ENCODE measurements around the gene ERICH4. TPM values are rescaled to one million over a fixed set of nuclear protein-coding genes. Genes with fewer than 3 reads are reported as not detected.
"Not testable (repeated sequence)": the region's sequence is repeated elsewhere in the genome, so short reads cannot be mapped to it uniquely, and the experiment has no call there.

The ERICH4 gene, protein sequence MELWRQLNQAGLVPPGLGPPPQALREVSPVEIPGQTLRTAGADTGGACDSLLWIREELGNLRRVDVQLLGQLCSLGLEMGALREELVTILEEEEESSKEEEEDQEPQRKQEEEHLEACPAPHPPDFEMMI
- total RNA-seq: not detected
- long read RNA-seq: 0 reads

DNA sequence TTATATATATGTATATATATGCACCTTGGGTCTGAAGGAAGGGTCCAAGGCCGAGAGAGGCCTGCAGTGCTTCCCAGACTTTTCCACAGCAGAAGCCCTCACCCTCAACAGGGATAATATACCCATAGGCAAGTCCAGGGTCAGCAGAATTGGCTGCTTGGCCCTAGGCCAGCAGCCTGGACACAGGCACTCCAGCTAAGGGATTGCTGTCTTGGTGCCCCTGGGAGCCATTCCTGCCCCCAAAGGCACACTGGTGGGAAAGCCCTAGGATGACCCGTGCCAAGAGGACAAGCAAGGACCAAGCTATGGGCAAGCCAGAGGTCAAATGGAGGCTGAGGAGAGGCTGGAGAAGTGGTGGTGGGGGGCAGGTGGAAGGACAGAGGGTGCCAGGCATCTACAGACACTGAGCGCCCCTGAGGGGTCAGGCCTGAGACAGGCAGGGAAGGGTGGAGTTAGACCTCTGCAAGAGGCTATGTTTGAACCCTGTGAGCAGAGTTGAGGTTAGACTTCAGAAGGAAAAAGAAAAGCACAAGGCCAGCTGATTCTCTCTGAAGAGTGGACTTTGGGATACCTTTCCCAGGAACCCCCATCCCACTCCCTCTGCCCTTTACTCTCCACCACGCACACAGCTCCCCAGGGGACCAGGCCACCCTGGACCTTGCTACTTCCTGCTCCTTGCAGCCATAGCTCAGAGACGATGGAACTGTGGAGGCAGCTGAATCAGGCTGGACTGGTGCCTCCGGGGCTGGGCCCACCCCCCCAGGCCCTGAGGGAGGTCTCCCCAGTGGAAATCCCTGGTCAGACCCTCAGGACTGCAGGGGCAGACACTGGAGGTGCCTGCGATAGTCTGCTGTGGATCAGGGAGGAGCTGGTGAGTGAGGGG is at the start of gene ERICH4:
Gene ERICH4 (plus strand): TSS at position 684 of the 883 bp plus-strand sequence. CDS start 14 bp downstream, at position 698.
- DNase-seq: no peak
- intact Hi-C loops (cut with DNase I, micrococcal nuclease): no loop called here
- no peak for ATAC-seq

DNA sequence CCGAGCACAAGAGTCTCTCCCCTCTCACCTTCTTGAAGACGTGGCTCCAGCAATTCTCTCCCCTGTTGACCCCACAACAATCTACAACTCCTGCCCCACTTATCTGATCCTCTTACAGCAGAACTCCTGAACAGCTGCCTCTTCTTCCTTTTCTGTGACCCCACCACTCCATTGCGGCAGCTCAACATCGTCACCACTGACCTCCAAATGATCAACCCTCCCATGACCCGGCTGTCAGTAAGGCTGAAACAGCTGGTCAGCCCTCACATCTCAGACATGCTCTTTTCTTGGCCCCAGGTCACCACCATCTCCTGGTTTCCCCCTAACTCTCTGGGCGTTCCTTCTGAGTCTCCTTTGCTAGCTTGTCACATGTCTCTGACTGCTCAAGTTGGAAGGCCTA is 47.6 kb upstream of the ERICH4 start:
- DNase-seq (no peak), ATAC-seq (no peak)
- intact Hi-C loops (cut with DNase I, micrococcal nuclease): no loop called here

DNA sequence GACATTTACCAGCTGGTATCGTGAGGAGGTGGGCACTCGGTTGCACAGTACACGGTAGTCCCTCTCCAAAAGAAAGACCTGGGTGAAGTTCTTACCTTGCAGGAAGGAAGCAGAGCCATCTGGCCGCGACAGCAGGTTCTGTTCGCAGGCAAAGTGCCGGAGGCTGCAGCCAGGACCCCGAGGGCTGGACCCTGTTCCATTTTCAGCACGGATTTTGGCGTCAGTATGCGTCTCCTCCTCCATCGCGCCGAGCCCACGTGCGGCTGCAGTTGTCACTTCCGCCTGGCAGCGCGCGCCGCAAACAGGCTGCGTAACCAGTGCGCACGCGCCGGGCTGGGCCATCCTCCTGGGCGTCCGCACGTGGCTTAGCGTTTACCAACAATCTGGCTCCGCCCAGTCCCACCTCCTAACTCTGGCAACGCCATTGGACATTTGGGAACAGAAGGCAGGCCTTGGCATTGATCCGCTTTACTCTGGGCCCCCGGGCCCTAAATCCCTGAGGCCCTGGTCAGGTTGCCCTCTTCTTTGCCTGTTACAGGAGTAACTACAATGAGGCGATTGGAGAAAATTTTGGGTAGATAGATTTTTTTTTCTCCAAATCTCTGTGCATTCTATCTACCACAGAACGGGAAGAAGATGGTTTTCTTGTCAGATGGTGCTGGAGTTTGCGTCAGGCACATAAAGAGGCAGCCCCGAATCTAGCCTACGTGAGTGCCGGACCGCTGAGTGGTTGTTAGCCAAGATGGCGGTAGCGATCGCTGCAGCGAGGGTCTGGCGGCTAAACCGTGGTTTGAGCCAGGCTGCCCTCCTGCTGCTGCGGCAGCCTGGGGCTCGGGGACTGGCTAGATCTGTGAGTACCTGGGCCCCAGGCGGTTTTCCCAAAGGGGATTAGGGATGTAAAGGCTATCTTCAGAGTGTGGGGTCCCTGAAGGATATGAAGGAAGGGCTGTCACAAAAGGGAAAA is 45.6 kb upstream of the ERICH4 start, which contains the start of the genes BCKDHA and EXOSC5:
Gene BCKDHA (plus strand): TSS at position 733 of the 964 bp plus-strand sequence. CDS start 10 bp downstream, at position 743.
Gene EXOSC5 (minus strand): TSS at position 274 of the 964 bp plus-strand sequence. CDS start 31 bp downstream, at position 243.
- intact Hi-C loops (cut with DNase I, micrococcal nuclease): no loop called here
- ATAC-seq (peak; percentile 99), DNase-seq (peak; percentile 100)

DNA sequence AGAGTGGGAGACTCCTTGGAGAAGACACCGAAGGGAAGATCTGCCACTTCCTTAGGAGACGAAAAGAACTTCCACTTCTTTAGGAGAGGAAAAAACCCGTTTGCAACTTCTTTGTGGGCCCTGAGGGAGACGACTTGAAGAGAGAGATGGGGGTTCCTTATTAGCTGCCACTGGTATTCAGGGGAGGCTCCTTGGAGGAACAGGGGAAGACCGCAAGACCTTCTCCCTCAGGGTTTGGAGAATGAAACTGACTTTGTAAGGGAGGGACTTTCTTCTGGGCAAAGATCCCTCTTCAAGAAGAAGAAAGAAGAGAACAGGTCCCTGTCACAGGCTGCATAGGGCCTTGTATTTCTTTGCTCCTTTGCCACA is 44.9 kb upstream of the ERICH4 start:
- intact Hi-C loops (cut with DNase I, micrococcal nuclease): no loop called here
- DNase-seq (no peak), ATAC-seq (no peak)

DNA sequence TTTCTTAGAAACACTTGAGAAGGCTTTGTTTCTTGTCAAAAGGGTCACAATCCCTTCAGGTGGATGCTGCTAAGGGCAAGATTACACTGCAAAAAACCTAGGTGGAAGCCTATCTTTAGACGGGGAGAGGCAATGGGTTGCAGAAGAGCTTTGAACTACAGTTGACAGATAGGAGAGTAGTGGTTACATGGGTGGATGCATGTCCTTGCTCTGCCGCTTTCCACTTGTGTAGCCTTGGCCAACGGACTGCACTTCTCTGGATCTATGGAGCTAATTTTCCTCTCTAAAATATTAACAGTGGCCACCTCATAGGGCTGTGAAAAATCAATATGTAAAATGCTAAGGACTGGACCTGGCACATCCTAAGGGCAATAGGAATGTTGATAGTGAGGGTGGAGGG is 44.4 kb upstream of the ERICH4 start:
- DNase-seq (no peak), ATAC-seq (no peak)
- intact Hi-C loops (cut with DNase I, micrococcal nuclease): no loop called here

DNA sequence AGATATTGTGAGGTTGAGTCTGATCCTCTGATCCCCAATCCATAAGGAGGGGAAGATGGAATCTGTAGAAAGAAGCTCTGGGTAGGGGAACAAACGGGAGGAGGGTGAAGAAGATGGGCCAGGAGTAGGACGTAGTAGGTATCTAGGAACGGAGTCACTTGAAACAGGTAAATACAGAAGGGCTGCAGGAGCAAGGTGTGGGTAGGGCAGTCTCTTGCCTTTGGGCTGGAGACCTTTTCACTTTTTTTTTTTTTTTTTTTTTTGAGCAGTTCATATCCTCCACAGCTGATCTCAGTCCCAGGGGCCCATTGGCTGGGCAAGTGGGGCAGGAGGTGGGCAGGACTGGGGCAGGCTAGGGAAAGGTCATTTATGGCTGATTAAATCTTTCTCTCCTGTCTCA is 43.9 kb upstream of the ERICH4 start:
- ATAC-seq: no peak
- intact Hi-C loops (cut with DNase I, micrococcal nuclease): no loop called here

DNA sequence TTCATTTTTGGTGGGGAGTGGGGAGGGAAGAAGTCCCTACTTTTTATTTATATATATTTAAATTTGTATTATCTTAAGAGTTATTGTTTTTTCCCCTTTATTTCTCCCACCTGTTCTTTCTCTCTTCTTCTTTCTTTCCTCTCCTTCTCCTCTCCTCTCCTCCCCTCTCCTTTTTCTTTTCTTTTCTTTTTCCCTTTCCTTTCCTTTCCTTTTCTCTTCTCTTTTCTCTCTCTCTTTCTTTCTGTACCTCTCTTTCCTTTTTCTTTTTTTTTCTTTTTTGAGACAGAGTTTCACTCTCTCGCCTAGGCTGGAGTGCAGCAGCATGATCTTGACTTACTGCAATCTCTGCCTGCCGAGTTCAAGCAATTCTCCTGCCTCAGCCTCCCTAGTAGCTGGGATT is 43.4 kb upstream of the ERICH4 start:
- ATAC-seq (no peak), DNase-seq (no peak)
- intact Hi-C loops (cut with DNase I, micrococcal nuclease): no loop called here

More for the DNA sequence above, 43.9 kb upstream of the ERICH4 start:
- no peak for DNase-seq

DNA sequence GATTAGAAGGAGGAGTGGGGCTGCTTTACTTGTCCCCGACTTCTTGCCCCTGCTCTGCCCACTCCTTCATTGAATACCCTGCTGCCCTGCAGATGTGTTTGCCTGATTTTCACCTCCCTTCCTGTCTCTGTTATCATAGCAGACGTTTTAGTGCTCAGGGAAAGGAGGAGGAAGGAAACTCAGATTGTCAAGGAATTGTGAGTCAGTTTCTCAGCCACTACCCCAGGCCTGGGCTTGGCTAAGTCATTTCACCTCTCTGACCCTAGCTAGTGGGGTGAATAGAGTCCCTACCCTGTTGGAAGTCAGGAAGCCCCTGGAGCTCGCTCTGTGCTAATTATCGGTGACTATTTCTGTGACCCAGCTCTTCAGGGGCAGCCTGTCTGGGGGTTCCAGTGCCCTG is 41.5 kb upstream of the ERICH4 start:
- intact Hi-C loops (cut with DNase I, micrococcal nuclease): no loop called here
- ATAC-seq (no peak), DNase-seq (no peak)

DNA sequence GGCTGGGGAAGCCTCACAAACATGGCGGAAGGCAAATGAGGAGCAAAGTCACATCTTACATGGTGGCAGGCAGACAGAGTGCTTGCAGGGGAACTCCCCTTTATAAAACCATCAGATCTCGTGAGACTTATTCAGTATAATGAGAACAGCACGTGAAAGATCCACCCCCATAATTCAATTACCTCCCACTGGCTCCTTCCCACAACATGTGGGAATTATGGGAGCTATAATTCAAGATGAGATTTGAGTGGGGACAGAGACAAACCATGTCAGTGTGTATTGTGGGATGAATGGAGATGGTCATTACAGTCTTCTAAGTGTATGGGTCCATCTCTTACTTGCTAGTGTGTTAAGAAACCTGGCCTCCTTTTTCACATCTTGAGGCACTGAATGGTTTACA is 40.9 kb upstream of the ERICH4 start:
- DNase-seq (no peak), ATAC-seq (no peak)
- intact Hi-C loops (cut with DNase I, micrococcal nuclease): no loop called here

DNA sequence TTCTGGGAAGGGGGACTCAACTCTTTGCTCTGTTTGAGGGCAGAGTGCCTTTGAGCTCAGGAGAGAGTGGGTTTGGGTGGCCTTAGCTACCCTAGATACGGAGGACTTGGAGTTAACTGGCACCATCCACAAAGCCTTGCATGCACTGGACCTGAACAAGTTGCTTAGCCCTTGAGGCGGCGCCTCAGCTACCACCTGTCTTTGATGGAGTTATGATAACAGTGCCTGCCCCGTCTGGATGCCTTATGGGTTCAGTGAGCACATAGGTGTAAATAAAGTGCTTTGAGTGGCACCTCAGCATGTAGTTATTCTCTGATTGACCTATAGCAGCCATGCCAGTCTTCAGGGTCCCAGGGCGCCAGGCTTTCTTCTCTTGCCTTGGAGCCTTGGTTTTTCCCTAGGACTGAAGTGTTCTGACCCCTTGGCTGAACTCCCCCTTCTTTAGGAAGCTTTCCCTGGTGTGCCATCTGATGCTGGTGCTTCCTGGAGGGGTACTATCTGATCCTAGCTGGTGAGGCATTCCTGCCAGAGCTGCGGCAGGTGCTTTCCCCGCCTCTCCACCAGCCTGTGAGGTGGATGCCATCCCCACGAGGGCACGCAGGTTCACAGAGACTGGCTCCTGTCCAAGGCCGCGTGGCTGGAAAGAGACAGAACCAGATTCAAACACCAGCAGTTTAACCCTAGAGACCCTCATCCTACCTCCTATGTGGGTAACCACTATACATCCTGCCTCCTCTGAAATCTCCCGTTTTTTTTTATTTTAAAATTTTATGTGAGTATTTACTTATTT is 39.6 kb upstream of the ERICH4 start:
- ATAC-seq (no peak), DNase-seq (no peak)
- intact Hi-C loops (cut with DNase I, micrococcal nuclease): no loop called here

DNA sequence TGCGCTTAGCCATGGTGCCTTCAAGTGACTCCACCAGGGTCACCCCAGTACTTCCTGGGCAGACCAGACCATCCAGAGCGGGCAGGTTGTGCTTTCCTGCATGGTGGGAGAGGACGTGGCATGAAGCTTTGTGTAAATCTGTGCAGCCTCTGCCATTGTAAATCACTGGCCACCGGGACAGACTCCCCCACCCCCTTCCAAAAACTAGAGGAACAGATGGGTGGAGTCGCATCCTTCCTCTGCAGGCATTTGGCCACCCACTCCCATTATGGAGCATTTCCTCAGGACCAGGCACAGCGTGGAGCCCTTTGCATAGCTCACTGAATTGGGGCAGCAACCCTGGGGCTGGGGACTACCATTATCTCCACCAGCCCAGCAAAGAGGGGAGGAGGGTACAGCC is 37.2 kb upstream of the ERICH4 start:
- DNase-seq (no peak), ATAC-seq (no peak)
- intact Hi-C loops (cut with DNase I, micrococcal nuclease): no loop called here

DNA sequence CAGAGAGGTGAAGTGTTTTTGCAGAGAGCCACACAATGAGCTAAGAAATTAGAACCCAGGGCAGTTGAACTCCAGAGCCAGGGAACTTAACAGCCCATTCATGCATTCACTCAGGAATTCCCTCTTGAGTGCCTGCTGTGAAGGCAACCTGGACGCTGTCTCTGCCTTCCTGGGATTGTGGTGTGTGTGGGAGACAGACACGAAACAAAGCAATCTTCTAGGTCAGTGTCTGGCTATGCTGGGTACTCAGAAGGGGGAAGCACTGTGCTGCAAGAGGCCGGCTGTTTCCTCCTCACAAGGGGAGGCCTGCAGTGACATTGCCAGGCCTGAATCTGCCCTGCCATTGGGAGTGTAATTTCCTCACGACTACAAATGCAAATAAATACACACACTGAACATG is 35.7 kb upstream of the ERICH4 start:
- intact Hi-C loops (cut with DNase I, micrococcal nuclease): no loop called here
- DNase-seq (peak in 1 of 2 donors; percentile 32), ATAC-seq (peak; percentile 69)

DNA sequence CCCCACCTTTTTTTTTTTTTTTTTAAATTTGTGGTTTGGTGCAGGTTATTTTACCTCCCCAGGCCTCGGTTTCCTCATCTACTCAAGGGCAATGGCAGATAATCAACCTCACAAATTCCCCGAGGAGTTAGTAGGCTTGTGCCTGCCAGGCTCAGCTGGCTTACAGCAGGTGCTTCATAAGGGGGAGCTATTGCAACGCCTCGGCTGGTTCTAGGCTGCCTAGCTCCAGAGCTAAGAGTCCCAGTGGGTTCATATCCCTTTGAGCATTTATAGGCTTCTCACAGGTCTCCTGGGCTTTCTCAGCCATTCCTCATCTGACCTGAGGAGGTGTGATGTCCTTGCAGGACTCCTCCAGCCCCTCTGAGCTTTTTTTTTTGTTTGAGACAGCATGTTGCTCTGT is 34.7 kb upstream of the ERICH4 start:
- DNase-seq (no peak), ATAC-seq (peak; percentile 74)
- intact Hi-C loops (cut with DNase I, micrococcal nuclease): no loop called here

DNA sequence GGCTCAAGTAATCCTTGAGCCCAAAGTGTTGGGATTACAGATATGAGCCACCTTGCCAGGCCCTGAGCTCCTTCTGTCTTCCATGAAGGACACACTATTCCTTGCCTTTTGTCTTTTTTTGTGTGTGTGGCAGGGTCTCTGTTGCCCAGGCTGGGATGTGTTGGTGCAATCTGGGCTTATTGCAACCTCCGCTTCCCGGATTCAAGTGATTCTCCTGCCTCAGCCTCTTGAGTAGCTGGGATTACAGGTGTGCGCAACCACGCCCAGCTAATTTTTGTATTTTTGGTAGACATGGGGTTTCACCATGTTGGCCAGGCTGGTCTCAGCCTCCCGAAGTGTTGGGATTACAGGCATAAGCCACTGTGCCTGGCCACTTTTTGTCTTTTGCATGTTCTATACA is 34.1 kb upstream of the ERICH4 start:
- intact Hi-C loops (cut with DNase I, micrococcal nuclease); DNase-seq; ATAC-seq: not testable (repeated sequence)

DNA sequence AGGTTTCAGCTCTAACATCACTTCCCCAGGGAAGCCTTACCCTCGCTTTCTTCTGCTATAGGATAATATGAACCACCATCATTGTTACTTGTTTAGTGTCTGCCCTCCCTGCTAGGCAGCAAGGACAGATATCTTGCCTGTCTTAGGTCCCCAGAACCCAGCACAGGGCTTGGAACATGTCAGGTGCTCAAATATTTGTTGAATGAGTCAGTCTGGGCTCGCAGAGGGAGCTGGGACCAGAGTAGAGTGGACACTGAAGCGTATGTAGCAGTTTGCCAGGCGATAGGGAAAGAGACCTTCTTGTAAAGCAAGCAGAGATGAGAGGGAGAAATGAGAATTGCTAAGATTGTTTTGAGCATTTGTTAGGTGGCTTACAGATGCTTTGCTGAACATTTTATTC is 33.7 kb upstream of the ERICH4 start:
- DNase-seq (peak in 1 of 2 donors; percentile 28), ATAC-seq (peak; percentile 79)
- intact Hi-C loops (cut with DNase I, micrococcal nuclease): no loop called here

DNA sequence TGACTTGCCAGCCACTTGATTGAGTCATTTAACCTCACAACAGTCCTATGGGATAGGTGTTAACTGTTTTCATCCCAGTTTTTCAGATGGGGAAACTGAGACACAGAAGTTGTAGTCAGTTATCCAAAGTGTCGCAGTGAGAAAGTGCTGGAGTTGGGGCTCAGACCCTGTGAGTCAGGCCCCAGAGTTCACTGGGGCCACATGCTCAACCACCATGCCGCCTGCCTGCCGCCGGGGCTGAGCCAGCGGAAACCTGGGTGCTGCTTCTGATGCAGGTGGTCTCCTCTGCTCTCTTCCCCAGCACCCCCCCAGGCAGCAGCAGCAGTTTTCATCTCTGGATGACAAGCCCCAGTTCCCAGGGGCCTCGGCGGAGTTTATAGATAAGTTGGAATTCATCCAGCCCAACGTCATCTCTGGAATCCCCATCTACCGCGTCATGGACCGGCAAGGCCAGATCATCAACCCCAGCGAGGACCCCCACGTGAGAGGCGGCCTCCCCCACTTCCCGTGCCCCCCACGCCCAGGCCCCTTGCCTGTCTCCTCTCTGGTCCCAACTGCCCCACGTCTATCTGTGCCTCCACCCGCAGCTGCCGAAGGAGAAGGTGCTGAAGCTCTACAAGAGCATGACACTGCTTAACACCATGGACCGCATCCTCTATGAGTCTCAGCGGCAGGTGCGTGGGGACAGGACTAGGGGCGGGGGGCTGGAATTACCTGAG is 32.5 kb upstream of the ERICH4 start:
- intact Hi-C loops (cut with DNase I, micrococcal nuclease): no loop called here
- DNase-seq (no peak), ATAC-seq (no peak)

DNA sequence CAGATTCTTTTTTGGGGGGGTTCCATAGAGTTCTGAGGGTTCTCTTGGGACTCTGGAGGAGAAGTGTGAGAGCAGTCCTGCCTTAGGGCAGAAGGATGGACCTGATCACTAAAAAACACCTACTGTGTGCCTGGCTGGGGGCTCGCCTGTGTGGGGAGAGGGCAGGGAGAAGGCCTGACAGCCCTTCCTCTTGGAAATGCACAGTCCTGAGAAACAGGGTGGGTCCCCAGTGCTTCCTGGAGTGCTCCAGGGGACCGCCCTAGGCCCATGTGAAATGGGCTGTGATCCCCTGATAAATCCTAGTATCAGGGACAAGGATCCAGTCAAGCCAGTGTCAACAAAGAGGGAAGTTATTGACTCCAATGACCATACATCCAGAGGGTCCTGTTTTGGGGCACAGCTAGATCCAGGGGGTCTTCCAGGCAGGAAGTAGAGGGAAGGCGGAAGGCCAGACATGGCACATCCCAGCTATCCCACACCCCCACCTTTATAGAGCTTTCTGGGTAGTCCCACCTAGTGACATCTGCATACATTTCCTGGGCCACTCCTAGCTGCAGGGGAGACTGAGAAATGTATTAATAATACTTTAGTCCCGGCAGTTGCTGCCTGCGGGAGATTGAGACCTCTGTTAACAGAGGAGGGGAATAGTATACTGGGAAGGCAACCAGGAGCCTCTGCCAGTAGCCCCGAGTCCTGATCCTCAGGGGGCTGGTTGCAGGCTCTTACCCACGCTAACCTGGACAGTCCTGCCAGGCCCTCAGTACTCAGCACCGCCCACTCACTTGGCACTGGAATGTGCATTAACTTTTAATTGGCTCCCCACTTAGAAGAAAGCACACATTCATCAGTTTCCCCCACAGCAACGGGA is 31.6 kb upstream of the ERICH4 start:
- DNase-seq (no peak), ATAC-seq (no peak)
- intact Hi-C loops (cut with DNase I, micrococcal nuclease): no loop called here

Data from left colon (tissue), 2 donors.